Adrenal gland (tissue), 12 donors: ENCODE results near the gene ADRB1. TPM values are rescaled to one million over a fixed set of nuclear protein-coding genes. Genes with fewer than 3 reads are reported as not detected.

Source experiments
- DNase-seq, 7 donors: peaks; one replicate each; pipeline ENCODE4 v3.0.0-alpha.2; 2019 to 2020
- H3K27ac ChIP-seq, 5 donors: fragments of 200-600 bp; sonication (generic) in 4 of 5; 1 replicate in 3 of 5; 2 replicates in 2 of 5; pipeline versions ENCODE4 v1.5.1 to v1.8.0; 2016 to 2020; ENCODE audit warnings: mild to moderate bottlenecking in 1 of 5
- H3K27me3 ChIP-seq: fragments of 200-600 bp; 2 replicates; pipeline ENCODE4 v1.8.0; 2021
- H3K36me3 ChIP-seq, 2 donors: fragments of 200-600 bp; replicated peaks in 1 of 2; 1 replicate in 1 of 2; 2 replicates in 1 of 2; pipeline versions ENCODE4 v1.5.1 to v1.8.0; 2018 to 2022
- H3K4me1 ChIP-seq, 2 donors: fragments of 200-600 bp; replicated peaks in 1 of 2; 1 replicate in 1 of 2; 2 replicates in 1 of 2; pipeline versions ENCODE4 v1.5.1 to v1.8.0; 2018 to 2021
- H3K4me3 ChIP-seq, 4 donors: fragments of 200-600 bp; sonication (generic) in 3 of 4; one replicate each; pipeline ENCODE4 v1.5.1; 2016 to 2018
- H3K9me3 ChIP-seq, 3 donors: fragments of 200-600 bp; sonication (generic) in 1 of 3; replicated peaks in 1 of 3; 1 replicate in 2 of 3; 2 replicates in 1 of 3; pipeline versions ENCODE4 v1.5.1 to v1.8.0; 2016 to 2021
- POLR2A ChIP-seq, 2 donors: fragments of 450-650 bp; IDR thresholded peaks; one replicate each; pipeline ENCODE4 v1.6.1; 2017; ENCODE audit warnings: antibody characterized with exemption in 2 of 2, mild to moderate bottlenecking in 2 of 2, moderate library complexity in 1 of 2
- WGBS, 4 donors: extraction: QIAGEN DNeasy Blood & Tissue Kit in 2 of 4; methylation state at CpG; one replicate each; pipeline versions ENCODE4 v1.1.5 to v1.1.7; 2013 to 2017; 5-methylcytosine and 5-hydroxymethylcytosine counted together
- intact Hi-C, 2 donors: fragments of 100-400 bp; cut with DNase I; formaldehyde crosslinking; loops; one replicate each; pipeline versions ENCODE4 v1.14.1 to v1.15.0; 2022 to 2023
- polyA plus RNA-seq, 3 donors: library from polyadenylated mRNA; stranded (reverse); fragments of 200-250 nt in 2 of 3; fragments of 350-450 nt in 1 of 3; fragmentation: Illumina TruSeq in 1 of 3; extraction: RNeasy Lipid Tissue Mini Kit (QIAGEN cat#74804) in 1 of 3; gene quantifications; one replicate each; pipeline ENCODE4 v1.2.3, GENCODE V29; 2013 to 2014
- total RNA-seq, 9 donors: library from RNA; depleted of rRNA in 4 of 9; stranded (reverse); fragments of >200 nt in 4 of 9; fragments of 120-200 nt in 1 of 9; fragmentation: NEBNext Ultra II Directional in 1 of 9; extraction: Animal tissue kit (Norgen Biotek cat#: 25700) in 1 of 9; gene quantifications; one replicate each; pipeline versions ENCODE4 v1.1.0 to v1.2.4, GENCODE V29; 2013 to 2023
- TF ChIP-seq, protein P1 (sequence below), 6 experiments: fragments of 450-650 bp in 4 of 6; fragments of 200-600 bp in 2 of 6; sonication (generic) in 1 of 6; IDR thresholded peaks; 1 replicate in 5 of 6; 2 replicates in 1 of 6; pipeline versions ENCODE4 v1.5.1 to v1.8.0; 2016 to 2021; ENCODE audit warnings: antibody characterized with exemption in 6 of 6, mild to moderate bottlenecking in 2 of 6, moderate library complexity in 1 of 6
- donor health status: healthy with polysubstance abuse.
- donor health status: Bipolar disorder and iron deficiency.
- donor health status: DM: yes; HTN: yes; CAD: no.
- donor health status: DM: no; HTN: no; CAD: no.
- donor health status: DM: no; HTN: no; CAD: no.
- donor health status: DM: yes; HTN: yes; CAD: no.

Gene ADRB1
- total and polyA plus RNA-seq, 12 donors = 0.13 to 0.78 (median 0.26) TPM; not detected in 3

DNA sequence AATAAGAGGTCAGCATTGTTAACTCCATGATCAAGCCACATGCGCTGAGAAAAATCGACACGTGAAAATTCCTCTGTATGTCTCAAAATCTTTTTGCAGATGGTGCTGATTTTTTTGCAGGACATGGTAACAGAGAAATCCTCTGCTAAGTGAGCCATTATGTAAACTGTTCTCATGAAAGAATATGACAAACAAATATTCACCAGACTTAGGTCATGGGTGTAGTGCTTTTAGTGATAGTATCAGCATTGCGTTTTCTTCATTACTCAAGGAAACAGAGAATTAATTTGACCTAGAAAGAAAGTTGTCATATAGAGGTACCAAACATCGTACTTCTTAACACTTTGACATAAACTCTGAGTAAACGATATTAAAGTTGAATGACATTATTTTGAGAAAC, 34.7 kb downstream of the ADRB1 start:
- Histone ChIP-seq H3K27me3 (no peaks in the 10 kb centered on the region), H3K9me3 (no peaks in the 10 kb centered on the region), H3K4me1 (no peaks in the 10 kb centered on the region), H3K27ac (no peak overlapping the region), H3K36me3 (no peaks in the 10 kb centered on the region), H3K4me3 (no peak overlapping the region)
- TF ChIP-seq POLR2A (IDR thresholded peaks at IDR 0.05) = no peak
- TF ChIP-seq, protein P1, sequence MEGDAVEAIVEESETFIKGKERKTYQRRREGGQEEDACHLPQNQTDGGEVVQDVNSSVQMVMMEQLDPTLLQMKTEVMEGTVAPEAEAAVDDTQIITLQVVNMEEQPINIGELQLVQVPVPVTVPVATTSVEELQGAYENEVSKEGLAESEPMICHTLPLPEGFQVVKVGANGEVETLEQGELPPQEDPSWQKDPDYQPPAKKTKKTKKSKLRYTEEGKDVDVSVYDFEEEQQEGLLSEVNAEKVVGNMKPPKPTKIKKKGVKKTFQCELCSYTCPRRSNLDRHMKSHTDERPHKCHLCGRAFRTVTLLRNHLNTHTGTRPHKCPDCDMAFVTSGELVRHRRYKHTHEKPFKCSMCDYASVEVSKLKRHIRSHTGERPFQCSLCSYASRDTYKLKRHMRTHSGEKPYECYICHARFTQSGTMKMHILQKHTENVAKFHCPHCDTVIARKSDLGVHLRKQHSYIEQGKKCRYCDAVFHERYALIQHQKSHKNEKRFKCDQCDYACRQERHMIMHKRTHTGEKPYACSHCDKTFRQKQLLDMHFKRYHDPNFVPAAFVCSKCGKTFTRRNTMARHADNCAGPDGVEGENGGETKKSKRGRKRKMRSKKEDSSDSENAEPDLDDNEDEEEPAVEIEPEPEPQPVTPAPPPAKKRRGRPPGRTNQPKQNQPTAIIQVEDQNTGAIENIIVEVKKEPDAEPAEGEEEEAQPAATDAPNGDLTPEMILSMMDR (IDR thresholded peaks at IDR 0.05) = no peak
- intact Hi-C loops = no loop called here
- WGBS, 4 donors = 71 to 77% (median 75%) methylated on average over 6 of the region's 6 CpGs
- DNase-seq = no peak

DNA sequence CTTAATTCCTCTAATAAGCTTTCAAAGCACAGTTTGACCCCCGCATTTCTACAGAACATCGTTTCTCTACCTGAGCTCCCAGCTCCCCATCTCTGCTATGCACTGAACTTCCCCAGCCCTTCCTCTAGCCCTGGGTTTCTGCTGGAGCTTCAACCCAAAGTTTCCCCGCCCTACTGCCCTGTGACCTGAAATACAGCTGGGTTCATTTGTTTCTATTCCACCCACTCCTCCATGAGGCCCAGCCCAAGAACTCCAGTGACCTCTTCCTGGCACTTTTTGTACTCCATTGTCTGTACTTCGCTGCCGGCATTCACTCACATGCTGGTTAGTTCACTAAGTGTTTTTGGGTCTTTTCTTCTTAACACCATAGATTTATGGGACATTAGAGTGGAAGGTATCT, 35.8 kb downstream of the ADRB1 start:
- Histone ChIP-seq H3K4me1 (no peaks in the 10 kb centered on the region), H3K27me3 (no peaks in the 10 kb centered on the region), H3K9me3 (no peaks in the 10 kb centered on the region), H3K27ac (no peak overlapping the region), H3K36me3 (no peaks in the 10 kb centered on the region), H3K4me3 (no peak overlapping the region)
- WGBS, 4 donors = 78 to 83% (median 80%) methylated on average over 5 of the region's 5 CpGs
- no peak for TF ChIP-seq POLR2A (IDR thresholded peaks at IDR 0.05)
- intact Hi-C loops = no loop called here
- DNase-seq = no peak

DNA sequence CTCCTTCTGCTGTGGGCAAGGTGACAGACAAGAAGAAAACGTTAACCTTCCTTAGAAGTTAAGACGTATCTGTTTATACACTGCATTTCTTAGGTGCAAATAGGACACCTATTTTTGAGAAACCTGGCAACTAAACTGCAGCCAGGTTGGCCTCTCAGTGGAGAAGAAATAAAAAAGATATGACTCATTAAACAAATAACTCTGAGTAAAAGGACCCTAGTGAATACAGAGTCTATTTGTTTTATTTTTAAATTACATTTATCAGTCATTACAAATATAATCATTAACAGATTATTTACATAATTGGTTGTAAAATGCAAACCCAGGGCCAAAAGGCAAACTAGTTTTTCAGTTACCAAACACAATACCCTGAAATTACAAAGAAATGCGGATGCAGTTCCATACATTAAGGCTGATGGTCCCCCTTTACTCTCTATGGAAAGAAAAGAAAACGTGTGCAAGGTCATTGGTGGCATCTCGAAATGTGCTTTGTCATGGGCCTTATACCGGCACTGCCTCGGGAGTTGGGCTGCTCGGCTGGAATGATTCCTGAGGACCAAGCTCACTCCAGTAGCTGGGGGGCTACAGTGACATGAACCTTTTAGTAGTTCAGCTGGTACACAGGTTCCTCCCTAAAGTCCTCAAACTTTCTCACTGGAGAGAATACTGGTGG, 38.4 kb downstream of the ADRB1 start:
- no peak overlapping the region for H3K4me3 ChIP-seq
- H3K4me1 ChIP-seq = no peaks in the 10 kb centered on the region
- DNase-seq = no peak
- no peak overlapping the region for H3K27ac ChIP-seq
- 62 to 82% (median 72%) methylated on average over 7 to 8 of the region's 8 CpGs for WGBS, 4 donors
- no peaks in the 10 kb centered on the region for H3K36me3 ChIP-seq
- no peaks in the 10 kb centered on the region for H3K27me3 ChIP-seq
- TF ChIP-seq, protein P1 (IDR thresholded peaks at IDR 0.05) = no peak
- no peak for TF ChIP-seq POLR2A (IDR thresholded peaks at IDR 0.05)
- H3K9me3 ChIP-seq = no peaks in the 10 kb centered on the region
- intact Hi-C loops = no loop called here

DNA sequence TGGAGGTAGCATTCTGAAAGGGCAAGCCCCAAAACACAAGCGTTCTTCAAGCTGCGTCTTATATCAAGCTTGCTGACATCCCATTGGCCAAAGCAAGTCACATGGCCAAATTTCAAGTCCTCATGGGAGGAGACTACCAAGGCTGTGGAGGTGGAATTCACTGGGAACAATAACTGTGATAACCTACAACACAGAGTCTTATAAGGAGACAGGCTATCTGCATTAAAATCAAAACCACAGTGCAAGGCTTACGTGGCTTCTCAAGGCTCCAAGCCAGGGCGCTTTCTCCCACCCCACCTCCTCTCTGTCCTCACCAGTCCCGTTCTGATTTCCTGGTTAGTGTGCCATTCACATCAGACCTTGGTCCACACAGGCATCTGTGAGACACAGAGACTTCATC, 39.4 kb downstream of the ADRB1 start:
- 73 to 94% (median 87%) methylated on average over 3 to 5 of the region's 5 CpGs for WGBS, 4 donors

DNA sequence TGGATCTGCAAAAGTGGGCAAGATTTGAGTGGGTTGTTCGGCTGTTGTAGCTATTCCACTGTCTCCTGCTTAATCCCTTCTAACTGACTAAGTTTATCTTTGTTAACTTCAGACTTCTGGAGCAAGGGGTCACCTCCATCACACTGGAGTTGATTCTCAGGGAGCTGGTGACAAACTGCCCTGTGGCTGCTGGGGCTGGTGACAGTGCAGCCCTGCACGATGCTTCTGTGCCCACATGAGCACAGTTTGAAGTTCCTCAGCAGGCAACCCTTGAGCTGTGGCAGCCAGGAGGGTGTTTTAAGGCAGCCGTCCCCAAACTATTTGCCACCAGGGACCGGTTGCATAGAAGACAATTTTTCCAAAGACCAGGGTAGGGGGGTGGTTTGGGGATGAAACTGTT, 40.5 kb downstream of the ADRB1 start:
- Histone ChIP-seq H3K4me1 (no peaks in the 10 kb centered on the region), H3K27me3 (no peaks in the 10 kb centered on the region), H3K4me3 (no peak overlapping the region), H3K9me3 (no peaks in the 10 kb centered on the region), H3K36me3 (no peaks in the 10 kb centered on the region), H3K27ac (no peak overlapping the region)
- no peak for DNase-seq
- 85 to 93% (median 90%) methylated on average over 3 to 4 of the region's 4 CpGs for WGBS, 4 donors
- intact Hi-C loops = no loop called here
- TF ChIP-seq POLR2A (IDR thresholded peaks at IDR 0.05) = no peak
- TF ChIP-seq, protein P1 (IDR thresholded peaks at IDR 0.05) = no peak

More for the DNA sequence above, 39.4 kb downstream of the ADRB1 start:
- no peak overlapping the region for H3K27ac ChIP-seq
- no peak for TF ChIP-seq POLR2A (IDR thresholded peaks at IDR 0.05)
- no peak for DNase-seq
- intact Hi-C loops = no loop called here
- no peaks in the 10 kb centered on the region for H3K9me3 ChIP-seq
- no peaks in the 10 kb centered on the region for H3K36me3 ChIP-seq
- no peaks in the 10 kb centered on the region for H3K4me1 ChIP-seq
- no peak overlapping the region for H3K4me3 ChIP-seq
- no peaks in the 10 kb centered on the region for H3K27me3 ChIP-seq
